HG03378 (cell line): ENCODE data around the gene WDPCP.
"Not testable (repeated sequence)": the region's sequence is repeated elsewhere in the genome, so short reads cannot be mapped to it uniquely, and the experiment has no call there.

Experiments used
- ATAC-seq: cut with Tn5 transposase; IDR thresholded peaks from one replicate; pipeline ENCODE4 v1.9.1; 2021; ENCODE audit warnings: mild to moderate bottlenecking, moderate library complexity; ENCODE audit not compliant: unreplicated experiment

WDPCP gene

DNA sequence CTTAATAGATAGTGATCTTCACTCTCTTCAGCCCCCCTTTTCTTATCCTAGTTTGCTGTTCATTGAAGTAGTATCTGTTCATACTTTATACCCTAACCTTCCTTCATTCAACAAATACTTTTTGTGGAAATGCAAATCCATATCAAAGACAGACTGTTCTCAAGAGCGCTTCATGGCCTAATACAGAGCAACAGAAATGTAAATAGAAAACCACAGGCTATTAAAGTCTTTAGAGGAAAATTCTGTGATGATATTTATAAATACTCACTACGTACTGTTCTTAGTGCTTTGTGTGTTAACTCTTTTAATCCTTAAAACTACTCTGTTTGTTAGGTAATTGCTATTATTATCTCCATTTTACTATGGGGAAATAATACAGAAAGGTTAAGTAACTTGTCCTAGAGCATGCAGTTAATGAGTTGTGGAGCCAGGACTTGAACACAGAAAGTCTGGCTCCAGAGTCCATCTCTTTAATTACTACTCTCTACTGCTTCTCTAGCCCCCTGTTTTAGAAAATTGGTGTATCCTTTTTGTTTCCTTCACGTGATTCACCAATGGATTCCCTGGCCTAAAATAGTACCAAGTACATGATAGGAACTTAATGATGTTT, 3.4 kb upstream of the WDPCP start:
- ATAC-seq, result no peak

GRCh38 chr2:63590626-63591408, 2.5 kb upstream of the WDPCP start:
- ATAC-seq, result no peak

- peak; percentile 8 for ATAC-seq
Observed at GRCh38 chr2:63589148-63589958, 1.1 kb upstream of the WDPCP start.

DNA sequence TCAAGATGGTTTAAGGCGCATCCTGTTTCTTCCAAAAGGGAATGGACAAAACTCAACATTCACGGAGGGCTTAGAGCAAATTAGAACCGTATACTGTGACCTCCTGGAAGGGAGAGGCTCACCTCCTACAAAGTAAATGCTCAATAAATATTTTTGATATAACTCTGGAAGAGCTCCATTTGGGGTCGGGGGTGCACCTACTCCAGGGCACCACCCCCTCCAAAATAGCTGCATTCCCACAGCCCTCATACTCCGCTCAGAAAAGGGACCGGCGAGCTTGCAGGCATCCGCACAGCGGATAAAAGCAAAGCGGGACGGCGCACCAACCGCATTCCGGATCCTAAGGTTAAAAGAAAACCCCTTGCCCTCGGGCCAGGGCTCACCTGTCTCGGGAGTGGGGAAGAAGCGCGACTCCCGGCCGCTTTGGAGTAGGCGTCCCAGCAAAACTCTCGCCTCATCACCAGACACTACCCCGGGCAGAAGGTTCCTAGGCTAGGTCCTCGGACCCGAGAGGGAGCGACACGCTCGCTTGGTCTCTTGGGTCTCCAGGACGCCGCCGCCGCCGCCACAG, 378 bp downstream of the WDPCP start:
- ATAC-seq, result no peak

- no peak for ATAC-seq
Observed at GRCh38 chr2:63582873-63583272, 5.4 kb downstream of the WDPCP start.

- no peak for ATAC-seq
Observed at GRCh38 chr2:63581298-63581961, 6.8 kb downstream of the WDPCP start.

GRCh38 chr2:63580651-63581297, 7.5 kb downstream of the WDPCP start:
- no peak for ATAC-seq

DNA sequence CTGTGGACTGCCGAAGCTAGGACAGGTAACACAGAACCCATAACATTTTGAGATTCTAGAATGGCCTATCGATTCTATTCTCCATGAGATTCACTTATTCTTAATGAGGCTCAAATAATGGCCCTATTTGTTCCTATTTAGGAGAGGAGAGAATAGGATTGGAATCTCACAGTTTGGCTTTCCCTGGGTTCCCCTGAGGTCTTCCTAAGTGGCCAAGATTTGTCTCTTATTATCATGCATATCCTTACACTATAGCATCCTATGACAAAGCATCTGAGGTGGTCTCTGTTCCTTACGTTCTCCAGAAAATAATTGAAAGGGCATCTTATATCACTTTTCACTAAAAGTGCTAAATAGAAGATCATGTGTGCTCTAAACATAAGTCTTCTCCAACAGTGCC, 9.5 kb downstream of the WDPCP start:
- no peak for ATAC-seq

- no peak for ATAC-seq
Observed at GRCh38 chr2:63576546-63576945, 11.7 kb downstream of the WDPCP start.

DNA sequence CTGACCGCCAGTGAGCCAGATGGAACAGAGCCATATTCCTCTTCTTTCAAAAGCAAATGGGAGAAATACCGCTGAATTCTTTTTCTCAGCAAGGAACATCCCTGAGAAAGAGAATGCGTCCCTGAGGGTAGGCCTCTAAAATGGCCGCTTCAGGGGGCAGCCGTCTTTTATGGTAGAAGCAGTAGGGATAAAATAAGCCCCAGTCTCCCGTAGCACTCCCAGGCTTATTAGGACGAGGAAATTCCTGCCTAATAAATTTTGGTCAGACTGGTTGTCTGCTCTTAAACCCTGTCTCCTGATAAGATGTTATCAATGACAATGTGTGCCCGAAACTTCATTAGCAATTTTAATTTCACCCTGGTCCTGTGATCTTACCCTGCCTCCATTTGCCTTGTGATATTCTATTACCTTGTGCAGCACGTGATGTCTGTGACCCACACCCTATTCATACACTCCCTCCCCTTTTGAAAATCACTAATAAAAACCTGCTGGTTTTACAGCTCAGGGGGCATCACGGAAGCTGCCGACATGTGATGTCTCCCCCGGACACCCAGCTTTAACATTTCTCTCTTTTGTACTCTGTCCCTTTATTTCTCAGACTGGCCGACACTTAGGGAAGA, 14.4 kb downstream of the WDPCP start:
- ATAC-seq, result not testable (repeated sequence)

DNA sequence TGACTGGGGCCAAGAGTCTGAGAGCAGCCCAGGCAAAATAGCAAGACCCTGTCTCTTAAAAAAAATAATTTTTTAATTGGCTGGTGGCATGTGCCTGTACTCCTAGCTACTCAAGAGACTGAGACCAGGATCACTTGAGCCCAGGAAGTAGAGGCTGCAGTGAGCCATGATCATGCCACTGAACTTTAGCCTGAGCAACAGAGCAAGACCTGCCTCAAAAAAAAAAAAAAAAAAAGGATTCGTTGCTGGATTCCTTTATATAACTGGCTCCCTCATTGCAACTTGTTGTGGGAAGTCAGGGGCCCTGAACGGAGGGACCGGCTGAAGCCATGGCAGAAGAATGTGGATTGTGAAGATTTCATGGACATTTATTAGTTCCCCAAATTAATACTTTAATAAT, 15.3 kb downstream of the WDPCP start:
- ATAC-seq, result not testable (repeated sequence)

- no peak for ATAC-seq
Observed at GRCh38 chr2:63572001-63572400, 16.3 kb downstream of the WDPCP start.

DNA sequence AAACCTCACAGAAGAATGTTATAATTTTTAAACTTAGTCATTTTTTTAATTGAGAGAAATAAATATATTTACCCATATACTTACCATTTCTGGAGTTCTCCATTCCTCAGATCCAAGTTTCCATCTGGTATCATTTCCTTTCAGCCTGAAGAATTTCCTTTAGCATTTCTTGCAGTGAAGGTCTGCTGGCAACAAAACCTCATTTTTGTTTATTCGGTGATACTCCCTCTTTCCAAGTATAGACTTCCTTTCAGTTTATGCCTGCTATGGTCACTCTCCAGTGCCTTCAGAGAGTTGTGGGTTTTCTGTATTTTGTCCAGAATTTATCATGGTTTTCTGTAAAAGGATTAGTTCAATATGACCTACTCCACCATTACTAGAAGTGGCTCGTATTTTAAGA, 17.0 kb downstream of the WDPCP start:
- no peak for ATAC-seq

DNA sequence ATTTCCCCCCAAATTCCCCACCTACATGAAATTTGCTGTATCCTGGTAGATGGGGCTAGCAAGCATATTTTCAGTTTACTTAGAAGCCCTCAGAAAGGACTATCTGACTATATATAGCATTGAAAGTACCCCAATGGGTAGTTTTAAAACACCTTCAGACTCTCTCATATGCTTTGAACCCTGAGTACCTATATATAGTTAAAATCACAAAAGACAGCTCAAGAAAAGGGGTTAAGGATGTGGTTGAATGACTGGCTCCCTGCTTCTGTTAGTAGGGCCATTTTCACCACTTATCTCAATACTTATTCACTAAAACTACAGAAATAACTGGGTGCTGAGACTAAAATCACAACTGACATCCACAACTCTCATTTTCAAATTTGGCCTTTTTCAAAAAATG, 18.5 kb downstream of the WDPCP start:
- peak; percentile 77 for ATAC-seq

DNA sequence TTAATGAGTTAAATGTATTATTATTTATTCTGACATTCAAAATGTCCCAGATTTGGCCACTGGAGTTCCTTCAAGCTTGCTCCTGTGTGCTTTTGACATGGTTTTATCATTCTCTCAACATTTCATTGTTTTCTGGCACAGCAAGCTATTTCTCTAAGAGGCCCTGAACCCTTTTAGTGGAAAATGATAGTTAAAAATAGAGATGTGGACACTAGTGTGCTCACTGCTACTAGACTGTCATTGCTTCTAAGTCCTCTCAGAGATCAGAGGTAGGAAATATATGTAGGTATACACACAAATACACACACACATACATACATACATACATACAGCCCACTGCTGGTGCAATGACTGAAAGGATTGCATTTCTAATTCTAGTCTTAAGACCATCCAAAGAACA, 25.5 kb downstream of the WDPCP start:
- ATAC-seq, result no peak

- not testable (repeated sequence) for ATAC-seq
Observed at GRCh38 chr2:63558922-63559321, 29.4 kb downstream of the WDPCP start.

GRCh38 chr2:63557819-63558218, 30.5 kb downstream of the WDPCP start:
- not testable (repeated sequence) for ATAC-seq

DNA sequence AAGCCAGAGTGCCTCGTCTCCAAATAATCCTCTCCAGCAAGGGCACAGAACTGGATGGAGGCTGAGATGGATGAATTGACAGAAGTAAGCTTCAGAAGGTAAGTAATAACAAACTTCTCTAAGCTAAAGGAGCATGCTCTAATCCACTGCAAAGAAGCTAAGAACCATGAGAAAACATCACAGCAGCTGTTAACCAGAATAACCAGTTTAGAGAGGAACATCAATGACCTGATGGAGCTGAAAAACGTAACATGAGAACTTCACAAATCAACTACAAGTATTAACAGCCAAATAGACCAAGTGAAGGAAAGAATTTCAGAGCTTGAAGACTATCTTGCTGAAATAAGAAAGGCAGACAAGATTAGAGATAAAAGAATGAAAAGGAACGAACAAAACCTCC, 32.3 kb downstream of the WDPCP start:
- no peak for ATAC-seq

DNA sequence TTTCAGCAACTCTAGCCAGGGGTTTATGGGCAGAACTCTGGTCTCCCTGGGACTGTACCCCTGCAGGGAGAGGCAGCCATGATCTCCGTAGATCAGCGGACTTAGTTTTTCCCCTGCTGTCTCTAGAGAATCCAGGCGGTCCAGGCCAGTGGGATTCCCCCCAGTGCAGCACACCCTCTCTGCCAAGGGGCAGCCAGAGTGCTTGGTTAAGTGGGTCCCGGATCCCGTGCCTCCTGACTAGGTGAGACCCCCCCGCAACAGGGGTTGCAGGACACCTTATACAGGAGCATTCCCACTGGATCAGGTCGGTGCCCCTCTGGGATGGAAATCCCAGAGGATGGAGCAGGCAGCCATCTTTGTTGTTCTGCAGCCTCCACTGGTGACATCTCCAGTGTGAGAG, 33.0 kb downstream of the WDPCP start:
- no peak for ATAC-seq

DNA sequence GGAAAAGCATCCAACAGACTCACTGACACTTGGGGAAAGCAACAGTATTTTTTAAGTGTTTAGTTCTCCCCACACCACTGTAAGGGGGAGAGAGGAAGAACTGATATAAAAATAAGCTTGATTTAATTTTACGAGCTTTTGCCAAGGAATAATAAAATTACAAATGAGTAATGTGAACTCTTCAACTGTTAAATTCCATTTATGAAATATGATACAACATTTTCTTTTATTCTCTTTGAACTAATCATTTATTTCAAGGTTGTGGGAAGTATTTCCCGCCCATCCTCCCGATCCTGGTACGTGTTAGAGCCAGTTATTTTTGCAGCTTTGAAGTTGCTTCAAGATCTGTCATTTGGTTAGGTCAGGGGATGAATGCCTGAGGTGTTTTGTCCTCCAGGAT, 35.2 kb downstream of the WDPCP start:
- ATAC-seq, result no peak
